Osteocyte (in vitro differentiated cells): ENCODE data around the gene PRKG1. TPM values are rescaled to one million over a fixed set of nuclear protein-coding genes. Genes with fewer than 3 reads are reported as not detected.

ENCODE experiments used
- DNase-seq: peaks from one replicate; pipeline ENCODE4 v3.0.0; 2021; ENCODE audit warnings: mixed read lengths; ENCODE audit not compliant: unreplicated experiment; ENCODE audit errors: extremely low spot score
- H3K27ac Mint-ChIP-seq: one replicate; pipeline ENCODE4 v1.8.0; 2021; ENCODE audit warnings: mild to moderate bottlenecking, mixed read lengths; ENCODE audit not compliant: unreplicated experiment
- H3K27me3 Mint-ChIP-seq: one replicate; pipeline ENCODE4 v1.8.0; 2021; ENCODE audit warnings: mixed read lengths; ENCODE audit not compliant: unreplicated experiment
- H3K36me3 Mint-ChIP-seq: one replicate; pipeline ENCODE4 v1.8.0; 2021; ENCODE audit warnings: mixed read lengths; ENCODE audit not compliant: unreplicated experiment
- H3K4me1 Mint-ChIP-seq: one replicate; pipeline ENCODE4 v1.8.0; 2021; ENCODE audit warnings: mixed read lengths; ENCODE audit not compliant: unreplicated experiment
- H3K4me3 Mint-ChIP-seq: one replicate; pipeline ENCODE4 v1.8.0; 2021; ENCODE audit warnings: mild to moderate bottlenecking, moderate library complexity, mixed read lengths; ENCODE audit not compliant: unreplicated experiment
- H3K9me3 Mint-ChIP-seq: one replicate; pipeline ENCODE4 v1.8.0; 2021; ENCODE audit warnings: mixed read lengths; ENCODE audit not compliant: unreplicated experiment
- total RNA-seq: library from RNA; stranded (reverse); gene quantifications from 2 replicates; pipeline ENCODE4 v1.2.1, GENCODE V29; 2021
- TF ChIP-seq, protein P1 (sequence below): fragments of 200-600 bp; sonication (generic); IDR thresholded peaks from 2 replicates; pipeline ENCODE4 v1.5.0; 2021; ENCODE audit warnings: antibody characterized with exemption, mild to moderate bottlenecking, moderate library complexity

PRKG1 gene
- total RNA-seq, 1 donor from 2014 or later, result 10.8 TPM

GRCh38 chr10:51178634-51179033, 104.3 kb downstream of the PRKG1 start:
- H3K27ac Mint-ChIP-seq, result no peak overlapping the region

DNA sequence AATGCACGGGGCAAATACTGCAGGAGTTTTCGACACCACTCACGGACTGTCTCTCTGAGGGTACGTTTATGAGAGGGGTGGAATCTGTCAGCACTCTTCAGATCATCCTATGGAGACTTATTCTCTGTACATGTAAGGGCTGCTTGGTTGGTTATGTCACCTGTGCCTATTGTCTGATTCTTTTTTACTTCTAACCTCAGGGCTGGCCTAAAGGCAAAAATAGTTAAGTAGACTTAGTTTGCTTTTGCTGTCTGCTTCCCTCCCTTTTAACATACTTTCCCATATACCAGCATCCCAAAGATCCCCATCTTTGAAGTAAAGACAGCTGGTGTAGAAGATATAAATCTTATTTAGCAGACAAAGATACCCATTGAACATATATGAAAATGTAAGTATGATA, 105.9 kb downstream of the PRKG1 start:
- Mint-ChIP-seq H3K4me1 (peaks cover 11% of the 10 kb centered on the region), H3K27me3 (no peaks in the 10 kb centered on the region), H3K27ac (no peak overlapping the region), H3K36me3 (no peaks in the 10 kb centered on the region), H3K4me3 (no peak overlapping the region), H3K9me3 (peaks cover 4% of the 10 kb centered on the region)
- TF ChIP-seq, protein P1, sequence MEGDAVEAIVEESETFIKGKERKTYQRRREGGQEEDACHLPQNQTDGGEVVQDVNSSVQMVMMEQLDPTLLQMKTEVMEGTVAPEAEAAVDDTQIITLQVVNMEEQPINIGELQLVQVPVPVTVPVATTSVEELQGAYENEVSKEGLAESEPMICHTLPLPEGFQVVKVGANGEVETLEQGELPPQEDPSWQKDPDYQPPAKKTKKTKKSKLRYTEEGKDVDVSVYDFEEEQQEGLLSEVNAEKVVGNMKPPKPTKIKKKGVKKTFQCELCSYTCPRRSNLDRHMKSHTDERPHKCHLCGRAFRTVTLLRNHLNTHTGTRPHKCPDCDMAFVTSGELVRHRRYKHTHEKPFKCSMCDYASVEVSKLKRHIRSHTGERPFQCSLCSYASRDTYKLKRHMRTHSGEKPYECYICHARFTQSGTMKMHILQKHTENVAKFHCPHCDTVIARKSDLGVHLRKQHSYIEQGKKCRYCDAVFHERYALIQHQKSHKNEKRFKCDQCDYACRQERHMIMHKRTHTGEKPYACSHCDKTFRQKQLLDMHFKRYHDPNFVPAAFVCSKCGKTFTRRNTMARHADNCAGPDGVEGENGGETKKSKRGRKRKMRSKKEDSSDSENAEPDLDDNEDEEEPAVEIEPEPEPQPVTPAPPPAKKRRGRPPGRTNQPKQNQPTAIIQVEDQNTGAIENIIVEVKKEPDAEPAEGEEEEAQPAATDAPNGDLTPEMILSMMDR, result no peak
- DNase-seq, result no peak

More at GRCh38 chr10:51178634-51179033, 104.3 kb downstream of the PRKG1 start:
- Mint-ChIP-seq H3K4me1 (peaks cover 11% of the 10 kb centered on the region), H3K4me3 (no peak overlapping the region), H3K9me3 (peaks cover 4% of the 10 kb centered on the region), H3K36me3 (no peaks in the 10 kb centered on the region), H3K27me3 (no peaks in the 10 kb centered on the region)
- DNase-seq, result no peak
- TF ChIP-seq, protein P1, result no peak

- no peaks in the 10 kb centered on the region for H3K9me3 Mint-ChIP-seq
- TF ChIP-seq, protein P1, result no peak
- no peak overlapping the region for H3K4me3 Mint-ChIP-seq
- H3K36me3 Mint-ChIP-seq, result no peaks in the 10 kb centered on the region
- no peak for DNase-seq
- H3K4me1 Mint-ChIP-seq, result peaks cover 9% of the 10 kb centered on the region
- H3K27me3 Mint-ChIP-seq, result no peaks in the 10 kb centered on the region
- H3K27ac Mint-ChIP-seq, result no peak overlapping the region
Measured at GRCh38 chr10:51183783-51184182, 109.5 kb downstream of the PRKG1 start.

DNA sequence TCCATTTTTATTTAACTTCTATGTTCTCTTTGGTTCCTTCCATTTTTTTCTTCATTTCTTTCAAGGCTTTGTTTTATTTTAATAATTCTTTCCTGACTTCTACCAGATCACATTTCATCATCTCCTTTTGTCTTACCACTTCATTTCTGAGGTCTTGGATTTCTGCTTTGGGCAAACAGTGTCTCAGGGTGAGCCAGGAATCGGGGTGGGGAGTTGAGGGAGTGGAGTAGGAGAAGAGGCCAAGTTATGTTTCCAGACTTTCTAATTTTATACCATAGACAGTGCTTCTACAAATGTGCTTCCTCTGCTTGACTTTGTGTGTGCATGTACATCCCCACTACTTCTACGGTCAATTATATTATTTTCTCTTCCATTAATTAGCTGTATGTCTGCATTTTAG, 112.1 kb downstream of the PRKG1 start:
- DNase-seq, result no peak
- Mint-ChIP-seq H3K9me3 (no peaks in the 10 kb centered on the region), H3K27me3 (no peaks in the 10 kb centered on the region), H3K27ac (no peak overlapping the region), H3K4me3 (no peak overlapping the region), H3K36me3 (no peaks in the 10 kb centered on the region), H3K4me1 (peaks cover 9% of the 10 kb centered on the region)
- TF ChIP-seq, protein P1, result no peak

GRCh38 chr10:51188008-51188407, 113.7 kb downstream of the PRKG1 start:
- Mint-ChIP-seq H3K9me3 (no peaks in the 10 kb centered on the region), H3K36me3 (no peaks in the 10 kb centered on the region), H3K27ac (no peak overlapping the region), H3K27me3 (no peaks in the 10 kb centered on the region), H3K4me1 (peaks cover 11% of the 10 kb centered on the region), H3K4me3 (no peak overlapping the region)
- no peak for DNase-seq
- TF ChIP-seq, protein P1, result no peak
